K562 (cell line): ENCODE data around the gene FAM83F. TPM values are rescaled to one million over a fixed set of nuclear protein-coding genes. Genes with fewer than 3 reads are reported as not detected.

ENCODE experiments used
- ATAC-seq: fragments of 200-7000 bp; cut with Tn5 transposase; 3 replicates; pipeline ENCODE4 v1.9.1; 2020; ENCODE audit warnings: moderate library complexity
- BruUV-seq: library from RNA; stranded (reverse); fragments of 400-500 nt; replicated peaks from 2 replicates; lab custom pipeline; 2021; lab: Mats Ljungman, UMichigan
- CTCF ChIA-PET: fragments of 300-600 bp; formaldehyde crosslinking; extraction: SDS; loops from one replicate; lab custom pipeline; 2021; ENCODE audit warnings: low intra/inter-chr PET ratio; lab: Yijun Ruan, JAX
- POLR2A ChIA-PET: fragments of 300-600, 350-650 bp; sonication (Branson Sonifier 250); formaldehyde crosslinking; extraction: SDS; loops from one replicate; lab custom pipeline; 2021; ENCODE audit warnings: antibody characterized with exemption, inconsistent platforms; lab: Yijun Ruan, JAX
- DNase-seq, 4 experiments: peaks; one replicate each; pipeline versions ENCODE4 v3.0.0 to v3.0.0-alpha.2; 2011 to 2018; ENCODE audit warnings: low spot score in 3 of 4, mixed read lengths in 3 of 4; ENCODE audit errors: extremely low read depth in 1 of 4
- FAIRE-seq: peaks from 2 replicates; lab custom pipeline; 2011; peaks lifted over from hg19 to GRCh38; lab: Jason Lieb, UNC
- H2AFZ ChIP-seq: 2 replicates; pipeline ENCODE4 v1.6.0; 2011; ENCODE audit warnings: low read depth, low read length, control low read depth, inconsistent platforms
- H3K27ac ChIP-seq: fragments of 200-600 bp; 3 replicates; pipeline ENCODE4 v1.8.0; 2011; ENCODE audit warnings: low read depth, mild to moderate bottlenecking, control low read depth, inconsistent platforms, low read length, moderate library complexity, mixed read lengths; ENCODE audit errors: extremely low read depth
- H3K27me3 ChIP-seq, 2 experiments: fragments of 300-600 bp in 1 of 2; 2 replicates in 1 of 2; 3 replicates in 1 of 2; pipeline versions ENCODE4 v1.6.0 to v1.8.0; 2011; ENCODE audit warnings: inconsistent platforms in 2 of 2, low read length in 2 of 2, mild to moderate bottlenecking in 1 of 2, mixed read lengths in 1 of 2, moderate library complexity in 1 of 2; ENCODE audit not compliant: control insufficient read depth in 2 of 2, insufficient read depth in 2 of 2
- H3K36me3 ChIP-seq: fragments of 300-600 bp; 3 replicates; pipeline ENCODE4 v1.8.0; 2011; ENCODE audit warnings: mild to moderate bottlenecking, low read length, inconsistent platforms; ENCODE audit not compliant: control insufficient read depth, insufficient read depth
- H3K4me1 ChIP-seq, 2 experiments: fragments of 200-600 bp in 1 of 2; replicated peaks in 1 of 2; 2 replicates in 1 of 2; 3 replicates in 1 of 2; pipeline versions ENCODE4 v1.5.1 to v1.8.0; 2011; ENCODE audit warnings: inconsistent platforms in 2 of 2, low read length in 2 of 2, mild to moderate bottlenecking in 1 of 2, mixed read lengths in 1 of 2, moderate library complexity in 1 of 2; ENCODE audit not compliant: control insufficient read depth in 2 of 2, insufficient read depth in 2 of 2
- H3K4me2 ChIP-seq: 2 replicates; pipeline ENCODE4 v1.6.1; 2011; ENCODE audit warnings: low read length, control low read depth, inconsistent platforms, mixed read lengths; ENCODE audit not compliant: insufficient read depth
- H3K4me3 ChIP-seq: fragments of 200-600 bp; sonication (generic), shearing (Covaris generic); 2 replicates; pipeline ENCODE4 v1.5.1; 2016; ENCODE audit warnings: control low read depth, inconsistent platforms
- H3K79me2 ChIP-seq: fragments of 200-600 bp; 3 replicates; pipeline ENCODE4 v1.8.0; 2011; ENCODE audit warnings: low read length, inconsistent platforms; ENCODE audit not compliant: control insufficient read depth, insufficient read depth
- H3K9ac ChIP-seq, 2 experiments: 2 replicates each; pipeline versions ENCODE4 v1.6.0 to v1.6.1; 2011; ENCODE audit warnings: low read depth in 2 of 2, low read length in 2 of 2, control low read depth in 1 of 2, inconsistent platforms in 1 of 2, mild to moderate bottlenecking in 1 of 2, mixed read lengths in 1 of 2; ENCODE audit not compliant: insufficient read depth in 1 of 2
- H3K9me1 ChIP-seq: one replicate; pipeline ENCODE4 v1.6.0; 2011; ENCODE audit warnings: inconsistent platforms, mild to moderate bottlenecking, low read length, moderate library complexity; ENCODE audit not compliant: control insufficient read depth, insufficient read depth
- H3K9me3 ChIP-seq: replicated peaks from 2 replicates; pipeline ENCODE4 v1.5.1; 2011; ENCODE audit warnings: low read depth, low read length, inconsistent platforms; ENCODE audit not compliant: control insufficient read depth, insufficient read depth
- H4K20me1 ChIP-seq: replicated peaks from 2 replicates; pipeline ENCODE4 v1.6.1; 2011; ENCODE audit warnings: low read length, inconsistent platforms, mixed read lengths; ENCODE audit not compliant: control insufficient read depth, insufficient read depth
- ATF6 ChIP-seq: sonication (generic); formaldehyde crosslinking; IDR thresholded peaks from 2 replicates; pipeline ENCODE4 v1.4.0; 2020; ENCODE audit warnings: mild to moderate bottlenecking, missing genetic modification reagents
- CBFA2T2 ChIP-seq: fragments of 450-650 bp; conservative IDR thresholded peaks from 2 replicates; pipeline ENCODE4 v1.6.1; 2017; ENCODE audit warnings: mild to moderate bottlenecking
- CBFB ChIP-seq: sonication (generic); formaldehyde crosslinking; IDR thresholded peaks from 2 replicates; pipeline ENCODE4 v1.4.0; 2020; ENCODE audit warnings: mild to moderate bottlenecking, missing genetic modification reagents
- EGR1 ChIP-seq: fragments of 450-650 bp; conservative IDR thresholded peaks from 2 replicates; pipeline ENCODE4 v1.6.1; 2017; ENCODE audit warnings: mild to moderate bottlenecking
- GABPB2 ChIP-seq: fragments of 250-450 bp; sonication (Bioruptor Pico); conservative IDR thresholded peaks from 2 replicates; pipeline ENCODE4 v1.5.1; 2021; ENCODE audit warnings: mild to moderate bottlenecking
- HDGF ChIP-seq: fragments of 450-650 bp; IDR thresholded peaks from 2 replicates; pipeline ENCODE4 v1.6.1; 2016
- IFI16 ChIP-seq: fragments of 250-450 bp; sonication (Bioruptor Pico); IDR thresholded peaks from 2 replicates; pipeline ENCODE4 v2.1.2; 2022; ENCODE audit warnings: mild to moderate bottlenecking, inconsistent platforms
- LARP7 ChIP-seq: fragments of 450-650 bp; IDR thresholded peaks from 2 replicates; pipeline ENCODE4 v1.6.1; 2016
- NCOA6 ChIP-seq: fragments of 450-650 bp; IDR thresholded peaks from 2 replicates; pipeline ENCODE4 v1.6.1; 2017; ENCODE audit warnings: mild to moderate bottlenecking
- NR4A1 ChIP-seq, 2 experiments: fragments of 250-450 bp in 1 of 2; fragments of 450-650 bp in 1 of 2; sonication (Bioruptor Pico) in 1 of 2; IDR thresholded peaks; 2 replicates each; pipeline versions ENCODE4 v1.4.0 to v1.6.1; 2016 to 2020; ENCODE audit warnings: mild to moderate bottlenecking in 2 of 2, missing compliant biosample characterization in 1 of 2, missing genetic modification characterization in 1 of 2, moderate library complexity in 1 of 2
- OTX1 ChIP-seq: fragments of 450-650 bp; formaldehyde crosslinking; IDR thresholded peaks from 2 replicates; pipeline ENCODE4 v1.4.0; 2022; ENCODE audit warnings: mild to moderate bottlenecking
- SNIP1 ChIP-seq: fragments of 450-650 bp; IDR thresholded peaks from 2 replicates; pipeline ENCODE4 v1.7.1; 2017; ENCODE audit warnings: low read depth, mild to moderate bottlenecking
- SRSF7 ChIP-seq: fragments of 200-400 bp; formaldehyde crosslinking; optimal IDR thresholded peaks from 2 replicates; pipeline ENCODE3; 2017; ENCODE audit warnings: mild to moderate bottlenecking, low read depth, low read length
- TAF9B ChIP-seq: fragments of 450-650 bp; IDR thresholded peaks from 2 replicates; pipeline ENCODE4 v1.6.1; 2018; ENCODE audit warnings: mild to moderate bottlenecking; ENCODE audit not compliant: partially characterized antibody
- USF1 ChIP-seq: sonication (generic); formaldehyde crosslinking; IDR thresholded peaks from 2 replicates; pipeline ENCODE4 v1.9.0; 2022; ENCODE audit warnings: mild to moderate bottlenecking, missing genetic modification reagents
- ZNF311 ChIP-seq: fragments of 250-450 bp; sonication (Bioruptor Pico); IDR thresholded peaks from 2 replicates; pipeline ENCODE4 v1.4.0; 2020; ENCODE audit warnings: mild to moderate bottlenecking, moderate library complexity
- ZNF551 ChIP-seq: fragments of 250-450 bp; sonication (Bioruptor Pico); IDR thresholded peaks from 2 replicates; pipeline ENCODE4 v1.5.0; 2021; ENCODE audit warnings: mild to moderate bottlenecking, moderate library complexity
- ZNF668 ChIP-seq: fragments of 250-450 bp; sonication (Bioruptor Pico); IDR thresholded peaks from 2 replicates; pipeline ENCODE4 v1.8.0; 2022; ENCODE audit warnings: mild to moderate bottlenecking, inconsistent platforms
- ZZZ3 ChIP-seq: fragments of 450-650 bp; IDR thresholded peaks from 2 replicates; pipeline ENCODE4 v1.6.1; 2016; ENCODE audit warnings: antibody characterized with exemption, mild to moderate bottlenecking, moderate library complexity
- WGBS: fragments of 100-300 bp; shearing (Covaris generic); methylation state at CpG from one replicate; pipeline ENCODE4 v1.1.6; 2016; ENCODE audit warnings: low coverage, mixed read lengths; ENCODE audit not compliant: insufficient coverage; ENCODE audit errors: missing lambda C conversion rate; 5-methylcytosine and 5-hydroxymethylcytosine counted together
- in situ Hi-C: fragments of 300-500 bp; cut with MboI; formaldehyde crosslinking; loops from 4 replicates; pipeline ENCODE4 v1.15.0; 2018; ENCODE audit warnings: inconsistent platforms, mixed read lengths
- intact Hi-C: fragments of 100-400 bp; cut with micrococcal nuclease; formaldehyde crosslinking; loops from 2 replicates; pipeline ENCODE4 v1.14.2; 2022
- polyA plus RNA-seq, 8 experiments: library from polyadenylated mRNA; depleted of rRNA in 4 of 8; stranded (reverse) in 5 of 8; unstranded in 3 of 8; fragments of >200 nt; fragmentation: Nextera tagmentation in 2 of 8; fragmentation: Illumina TruSeq in 1 of 8; extraction: Ambion mirVana in 2 of 8; extraction: Trizol in 1 of 8; gene quantifications; 2 replicates each; pipeline versions ENCODE4 v1.2.1 to v1.2.3, GENCODE V29; 2011 to 2014; ENCODE audit warnings: inconsistent platforms in 1 of 8, missing spikeins in 1 of 8
- total RNA-seq, 7 experiments: library from RNA; depleted of rRNA in 6 of 7; stranded (reverse); fragments of >200 nt in 6 of 7; fragmentation: Illumina TruSeq in 2 of 7; extraction: Trizol in 2 of 7; gene quantifications; 2 replicates each; pipeline versions ENCODE4 v1.2.1 to v1.2.3, GENCODE V29; 2011 to 2021; ENCODE audit warnings: low replicate concordance in 1 of 7
- TF ChIP-seq, protein P1 (sequence below): fragments of 250-450 bp; sonication (Bioruptor Pico); IDR thresholded peaks from 2 replicates; pipeline ENCODE4 v1.8.0; 2022; ENCODE audit warnings: moderate library complexity, mild to moderate bottlenecking, inconsistent platforms

The FAM83F gene
- total and polyA plus RNA-seq, 9 of the 15 experiments (the other 6 are each of a cell fraction or from before 2014, with no cell fraction given), result under 0.01 to 0.13 (median 0.04) TPM; not detected in 1

GRCh38 chr22:40053460-40053859 is 58.7 kb downstream of the FAM83F start:
- Histone ChIP-seq H3K9ac (no peak overlapping the region), H3K79me2 (peaks cover 31% of the 10 kb centered on the region), H3K4me3 (no peak overlapping the region), H3K27me3 (no peaks in the 10 kb centered on the region), H2AFZ (no peak overlapping the region), H4K20me1 (peaks cover 10% of the 10 kb centered on the region), H3K4me1 (peaks cover 17 to 36% of the 10 kb centered on the region in 2 experiments), H3K27ac (no peak overlapping the region), H3K9me3 (no peaks in the 10 kb centered on the region), H3K4me2 (no peak overlapping the region), H3K36me3 (no peaks in the 10 kb centered on the region), H3K9me1 (no peaks in the 10 kb centered on the region)
- ChIA-PET POLR2A (interaction anchor here (1.3 to 3.6 kb wide), 3 partner anchors 8 to 124 kb away, joined by 3 to 25 read pairs (median 6); partner anchors contain the start of gene TNRC6B), CTCF (no interaction called here)
- no TSS peak for BruUV-seq
- TF ChIP-seq ZNF668 (CRISPR knock-in tag) (no peak), OTX1 (CRISPR knock-in tag) (no peak), ATF6 (CRISPR knock-in tag) (no peak), IFI16 (CRISPR knock-in tag) (no peak), USF1 (CRISPR knock-in tag) (no peak), EGR1 (no peak), ZNF311 (CRISPR knock-in tag) (no peak), HDGF (no peak), CBFA2T2 (no peak), SNIP1 (no peak), TAF9B (no peak), ZNF551 (CRISPR knock-in tag) (no peak), NCOA6 (no peak), CBFB (CRISPR knock-in tag) (no peak), SRSF7 (no peak), LARP7 (no peak), ZZZ3 (no peak), NR4A1 (CRISPR knock-in tag; IDR thresholded peaks at IDR 0.05) (no peak), NR4A1 (tag; IDR thresholded peaks at IDR 0.05) (no peak), GABPB2 (CRISPR knock-in tag) (no peak)
- TF ChIP-seq, protein P1, sequence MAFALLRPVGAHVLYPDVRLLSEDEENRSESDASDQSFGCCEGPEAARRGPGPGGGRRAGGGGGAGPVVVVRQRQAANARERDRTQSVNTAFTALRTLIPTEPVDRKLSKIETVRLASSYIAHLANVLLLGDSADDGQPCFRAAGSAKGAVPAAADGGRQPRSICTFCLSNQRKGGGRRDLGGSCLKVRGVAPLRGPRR, result no peak
- in situ Hi-C loops, result no loop called here
- 79% methylated on average over 1 of the region's 1 CpG for WGBS
- ATAC-seq (no peak), DNase-seq (no peak), FAIRE-seq (no peak)
- intact Hi-C loops, result no loop called here
